Skeletal muscle satellite cell (primary cell): Measurements from ENCODE around the gene MAPK7.
A peak's percentile ranks its signal among the peaks of the same experiment; 100 is the strongest.

Source experiments
- H3K27me3 ChIP-seq: 2 replicates; pipeline ENCODE4 v1.7.0; 2013; ENCODE audit warnings: low read length; ENCODE audit not compliant: control insufficient read depth, insufficient read depth
- H3K36me3 ChIP-seq: 2 replicates; pipeline ENCODE4 v1.7.0; 2013; ENCODE audit warnings: mild to moderate bottlenecking, control low read depth, low read length; ENCODE audit not compliant: insufficient read depth
- H3K4me1 ChIP-seq: 2 replicates; pipeline ENCODE4 v1.7.0; 2013; ENCODE audit warnings: low read length; ENCODE audit not compliant: control insufficient read depth, insufficient read depth
- H3K4me2 ChIP-seq: 2 replicates; pipeline ENCODE4 v1.7.0; 2013; ENCODE audit warnings: mild to moderate bottlenecking, low read length
- H3K4me3 ChIP-seq: 2 replicates; pipeline ENCODE4 v1.7.0; 2013; ENCODE audit warnings: low read length
- H3K9ac ChIP-seq: 2 replicates; pipeline ENCODE4 v1.7.0; 2013; ENCODE audit warnings: mild to moderate bottlenecking, low read depth, low read length, moderate library complexity
- H3K9me3 ChIP-seq: replicated peaks from 2 replicates; pipeline ENCODE4 v1.7.0; 2013; ENCODE audit warnings: mild to moderate bottlenecking, control low read depth, low read length

MAPK7 gene

DNA sequence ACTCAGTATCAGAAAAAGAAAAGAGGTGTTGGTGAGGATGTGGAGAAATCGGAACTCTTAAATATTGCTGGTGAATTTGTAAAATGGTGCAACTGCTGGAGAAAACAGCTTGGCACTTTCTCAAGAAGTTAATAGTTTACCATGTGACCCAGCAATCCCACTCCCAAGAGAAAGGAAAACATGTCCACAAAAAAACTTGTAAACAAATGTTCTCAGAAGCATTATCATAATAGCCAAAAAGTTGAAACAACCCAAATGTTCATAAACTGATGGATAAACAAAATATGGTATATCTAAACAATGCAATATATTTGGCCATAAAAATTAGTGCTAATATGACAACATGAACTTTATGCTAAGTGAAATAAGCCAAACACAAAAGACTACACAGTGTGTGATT is 2.6 kb upstream of the MAPK7 start:
- peaks cover 12% of the 10 kb centered on the region for H3K36me3 ChIP-seq
- H3K4me3 ChIP-seq, result no peak overlapping the region
- H3K27me3 ChIP-seq, result no peaks in the 10 kb centered on the region
- H3K9ac ChIP-seq, result no peak overlapping the region
- H3K4me2 ChIP-seq, result no peak overlapping the region
- no peaks in the 10 kb centered on the region for H3K9me3 ChIP-seq
- peaks cover 15% of the 10 kb centered on the region for H3K4me1 ChIP-seq

DNA sequence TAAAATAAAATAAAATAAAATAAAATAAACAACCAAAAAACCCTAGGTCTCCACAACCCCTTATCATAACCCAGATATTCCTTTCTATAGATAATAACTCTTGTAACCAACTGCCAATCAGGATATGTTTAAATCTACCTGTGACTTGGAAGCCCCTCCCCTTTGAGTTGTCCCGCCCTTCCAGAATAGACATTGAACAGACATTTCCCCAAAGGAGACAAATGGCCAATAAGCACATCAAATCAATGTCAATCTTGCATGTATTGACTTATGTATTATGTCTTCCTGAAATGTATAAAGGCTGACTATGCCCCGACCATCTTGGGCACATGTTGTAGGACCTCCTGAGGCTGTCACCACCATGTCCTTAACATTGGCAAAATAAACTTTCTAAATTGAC is 1.5 kb upstream of the MAPK7 start:
- H3K27me3 ChIP-seq, result no peaks in the 10 kb centered on the region
- H3K4me3 ChIP-seq, result peak overlapping the region; percentile 89
- peak overlapping the region; percentile 91 for H3K9ac ChIP-seq
- H3K4me2 ChIP-seq, result peak overlapping the region; percentile 83
- no peaks in the 10 kb centered on the region for H3K9me3 ChIP-seq
- peaks cover 10% of the 10 kb centered on the region for H3K4me1 ChIP-seq
- H3K36me3 ChIP-seq, result peaks cover 23% of the 10 kb centered on the region

DNA sequence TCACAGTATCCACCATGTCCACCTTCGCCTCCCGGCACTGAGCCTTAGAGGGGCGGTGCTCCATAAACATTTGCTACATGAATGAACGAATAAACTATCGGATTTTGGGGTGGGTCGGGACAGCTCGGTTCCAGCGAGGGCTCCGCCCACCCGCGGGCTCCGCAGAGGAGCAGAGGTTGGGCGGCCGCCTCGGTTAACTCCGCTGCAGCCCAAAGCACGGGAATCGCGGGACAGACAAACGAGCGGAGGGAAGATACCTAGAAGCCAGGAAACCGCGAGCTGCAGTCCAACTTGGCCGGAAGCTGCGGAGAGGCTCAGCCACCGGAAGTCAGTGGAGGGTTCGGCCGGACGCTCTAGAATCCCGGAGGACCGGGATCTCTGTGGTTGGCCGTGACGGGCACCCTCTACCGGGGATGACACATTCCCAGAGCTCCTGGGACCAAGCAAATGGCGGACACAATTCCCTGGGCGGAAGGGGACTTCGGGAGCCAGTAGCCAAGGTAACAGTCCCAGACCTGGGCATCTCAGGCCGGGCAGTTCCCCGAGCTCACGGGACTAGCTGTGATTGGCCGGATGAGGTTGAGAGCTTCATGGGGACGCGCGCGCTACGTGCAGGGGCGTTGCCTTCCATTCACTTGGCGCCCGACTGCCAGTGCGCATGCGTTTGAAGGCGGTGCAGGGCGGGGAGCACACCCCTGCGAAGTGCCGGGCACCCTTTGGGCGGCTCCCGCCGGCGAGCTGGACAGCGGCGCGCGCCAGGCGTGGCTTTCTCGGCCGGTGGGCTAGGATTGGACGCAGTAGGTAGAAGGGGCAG is 489 bp upstream of the MAPK7 start:
- H3K27me3 ChIP-seq, result no peaks in the 10 kb centered on the region
- H3K4me2 ChIP-seq, result peak overlapping the region; percentile 92
- H3K9ac ChIP-seq, result peak overlapping the region; percentile 91
- peak overlapping the region; percentile 89 for H3K4me3 ChIP-seq
- peaks cover 30% of the 10 kb centered on the region for H3K36me3 ChIP-seq
- H3K4me1 ChIP-seq, result peaks cover 10% of the 10 kb centered on the region
- no peaks in the 10 kb centered on the region for H3K9me3 ChIP-seq

DNA sequence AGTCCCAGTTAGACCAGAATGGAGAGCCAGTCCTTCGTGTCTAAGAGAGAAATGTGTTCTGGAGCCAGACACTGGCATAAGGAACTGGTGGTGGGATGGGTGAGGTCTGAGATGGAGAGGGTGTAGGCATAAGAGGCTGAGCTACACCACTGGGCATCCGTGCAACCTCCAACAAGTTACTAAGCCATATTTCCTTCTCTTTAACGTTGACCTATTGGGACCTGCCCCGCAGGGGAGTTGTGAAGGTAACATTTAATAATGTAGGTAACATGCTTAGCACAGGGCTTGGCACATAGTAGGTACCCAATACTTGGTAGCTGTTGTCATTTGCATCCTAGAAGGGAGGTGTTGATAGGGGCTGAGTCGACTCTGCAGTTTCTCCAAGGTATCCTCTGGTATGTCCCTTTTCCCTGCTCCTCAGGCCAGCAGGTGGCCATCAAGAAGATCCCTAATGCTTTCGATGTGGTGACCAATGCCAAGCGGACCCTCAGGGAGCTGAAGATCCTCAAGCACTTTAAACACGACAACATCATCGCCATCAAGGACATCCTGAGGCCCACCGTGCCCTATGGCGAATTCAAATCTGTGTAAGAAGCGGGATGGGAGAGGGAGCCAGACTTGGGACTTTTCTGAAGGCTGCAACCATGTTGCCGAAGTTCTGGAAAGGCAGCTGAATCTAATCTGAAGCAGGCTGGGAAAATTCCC is 1.2 kb downstream of the MAPK7 start:
- peak overlapping the region; percentile 88 for H3K9ac ChIP-seq
- H3K36me3 ChIP-seq, result peaks cover 41% of the 10 kb centered on the region

DNA sequence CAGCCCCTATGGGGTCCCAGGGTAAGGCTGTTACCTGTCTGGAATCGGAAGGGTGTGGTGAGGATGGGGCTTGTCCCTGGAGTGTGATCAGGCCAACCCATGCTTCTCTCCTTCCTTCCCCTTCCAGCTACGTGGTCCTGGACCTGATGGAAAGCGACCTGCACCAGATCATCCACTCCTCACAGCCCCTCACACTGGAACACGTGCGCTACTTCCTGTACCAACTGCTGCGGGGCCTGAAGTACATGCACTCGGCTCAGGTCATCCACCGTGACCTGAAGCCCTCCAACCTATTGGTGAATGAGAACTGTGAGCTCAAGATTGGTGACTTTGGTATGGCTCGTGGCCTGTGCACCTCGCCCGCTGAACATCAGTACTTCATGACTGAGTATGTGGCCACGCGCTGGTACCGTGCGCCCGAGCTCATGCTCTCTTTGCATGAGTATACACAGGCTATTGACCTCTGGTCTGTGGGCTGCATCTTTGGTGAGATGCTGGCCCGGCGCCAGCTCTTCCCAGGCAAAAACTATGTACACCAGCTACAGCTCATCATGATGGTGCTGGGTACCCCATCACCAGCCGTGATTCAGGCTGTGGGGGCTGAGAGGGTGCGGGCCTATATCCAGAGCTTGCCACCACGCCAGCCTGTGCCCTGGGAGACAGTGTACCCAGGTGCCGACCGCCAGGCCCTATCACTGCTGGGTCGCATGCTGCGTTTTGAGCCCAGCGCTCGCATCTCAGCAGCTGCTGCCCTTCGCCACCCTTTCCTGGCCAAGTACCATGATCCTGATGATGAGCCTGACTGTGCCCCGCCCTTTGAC is 2.4 kb downstream of the MAPK7 start:
- Histone ChIP-seq H3K9me3 (no peaks in the 10 kb centered on the region), H3K4me3 (no peak overlapping the region), H3K27me3 (no peaks in the 10 kb centered on the region), H3K36me3 (peaks cover 47% of the 10 kb centered on the region), H3K9ac (no peak overlapping the region), H3K4me2 (no peak overlapping the region), H3K4me1 (peaks cover 33% of the 10 kb centered on the region)

More for the DNA sequence above, 1.2 kb downstream of the MAPK7 start:
- H3K27me3 ChIP-seq, result no peaks in the 10 kb centered on the region
- peaks cover 21% of the 10 kb centered on the region for H3K4me1 ChIP-seq
- H3K9me3 ChIP-seq, result no peaks in the 10 kb centered on the region
- H3K4me2 ChIP-seq, result peak overlapping the region; percentile 92
- peak overlapping the region; percentile 86 for H3K4me3 ChIP-seq

DNA sequence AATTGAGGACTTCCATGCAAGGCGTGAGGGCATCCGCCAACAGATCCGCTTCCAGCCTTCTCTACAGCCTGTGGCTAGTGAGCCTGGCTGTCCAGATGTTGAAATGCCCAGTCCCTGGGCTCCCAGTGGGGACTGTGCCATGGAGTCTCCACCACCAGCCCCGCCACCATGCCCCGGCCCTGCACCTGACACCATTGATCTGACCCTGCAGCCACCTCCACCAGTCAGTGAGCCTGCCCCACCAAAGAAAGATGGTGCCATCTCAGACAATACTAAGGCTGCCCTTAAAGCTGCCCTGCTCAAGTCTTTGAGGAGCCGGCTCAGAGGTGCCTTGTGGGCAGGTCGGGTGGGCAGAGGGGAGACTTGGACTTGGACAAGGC is 3.1 kb downstream of the MAPK7 start:
- Histone ChIP-seq H3K4me2 (no peak overlapping the region), H3K9me3 (no peaks in the 10 kb centered on the region), H3K4me1 (peaks cover 38% of the 10 kb centered on the region), H3K36me3 (peaks cover 47% of the 10 kb centered on the region), H3K27me3 (no peaks in the 10 kb centered on the region), H3K9ac (no peak overlapping the region), H3K4me3 (no peak overlapping the region)

DNA sequence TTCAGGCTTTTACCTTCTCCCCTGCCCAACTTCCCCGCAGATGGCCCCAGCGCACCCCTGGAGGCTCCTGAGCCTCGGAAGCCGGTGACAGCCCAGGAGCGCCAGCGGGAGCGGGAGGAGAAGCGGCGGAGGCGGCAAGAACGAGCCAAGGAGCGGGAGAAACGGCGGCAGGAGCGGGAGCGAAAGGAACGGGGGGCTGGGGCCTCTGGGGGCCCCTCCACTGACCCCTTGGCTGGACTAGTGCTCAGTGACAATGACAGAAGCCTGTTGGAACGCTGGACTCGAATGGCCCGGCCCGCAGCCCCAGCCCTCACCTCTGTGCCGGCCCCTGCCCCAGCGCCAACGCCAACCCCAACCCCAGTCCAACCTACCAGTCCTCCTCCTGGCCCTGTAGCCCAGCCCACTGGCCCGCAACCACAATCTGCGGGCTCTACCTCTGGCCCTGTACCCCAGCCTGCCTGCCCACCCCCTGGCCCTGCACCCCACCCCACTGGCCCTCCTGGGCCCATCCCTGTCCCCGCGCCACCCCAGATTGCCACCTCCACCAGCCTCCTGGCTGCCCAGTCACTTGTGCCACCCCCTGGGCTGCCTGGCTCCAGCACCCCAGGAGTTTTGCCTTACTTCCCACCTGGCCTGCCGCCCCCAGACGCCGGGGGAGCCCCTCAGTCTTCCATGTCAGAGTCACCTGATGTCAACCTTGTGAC is 3.6 kb downstream of the MAPK7 start:
- no peak overlapping the region for H3K4me2 ChIP-seq
- H3K36me3 ChIP-seq, result peaks cover 47% of the 10 kb centered on the region
- H3K4me1 ChIP-seq, result peaks cover 43% of the 10 kb centered on the region
- no peaks in the 10 kb centered on the region for H3K9me3 ChIP-seq
- no peak overlapping the region for H3K9ac ChIP-seq
- no peaks in the 10 kb centered on the region for H3K27me3 ChIP-seq
- H3K4me3 ChIP-seq, result no peak overlapping the region

DNA sequence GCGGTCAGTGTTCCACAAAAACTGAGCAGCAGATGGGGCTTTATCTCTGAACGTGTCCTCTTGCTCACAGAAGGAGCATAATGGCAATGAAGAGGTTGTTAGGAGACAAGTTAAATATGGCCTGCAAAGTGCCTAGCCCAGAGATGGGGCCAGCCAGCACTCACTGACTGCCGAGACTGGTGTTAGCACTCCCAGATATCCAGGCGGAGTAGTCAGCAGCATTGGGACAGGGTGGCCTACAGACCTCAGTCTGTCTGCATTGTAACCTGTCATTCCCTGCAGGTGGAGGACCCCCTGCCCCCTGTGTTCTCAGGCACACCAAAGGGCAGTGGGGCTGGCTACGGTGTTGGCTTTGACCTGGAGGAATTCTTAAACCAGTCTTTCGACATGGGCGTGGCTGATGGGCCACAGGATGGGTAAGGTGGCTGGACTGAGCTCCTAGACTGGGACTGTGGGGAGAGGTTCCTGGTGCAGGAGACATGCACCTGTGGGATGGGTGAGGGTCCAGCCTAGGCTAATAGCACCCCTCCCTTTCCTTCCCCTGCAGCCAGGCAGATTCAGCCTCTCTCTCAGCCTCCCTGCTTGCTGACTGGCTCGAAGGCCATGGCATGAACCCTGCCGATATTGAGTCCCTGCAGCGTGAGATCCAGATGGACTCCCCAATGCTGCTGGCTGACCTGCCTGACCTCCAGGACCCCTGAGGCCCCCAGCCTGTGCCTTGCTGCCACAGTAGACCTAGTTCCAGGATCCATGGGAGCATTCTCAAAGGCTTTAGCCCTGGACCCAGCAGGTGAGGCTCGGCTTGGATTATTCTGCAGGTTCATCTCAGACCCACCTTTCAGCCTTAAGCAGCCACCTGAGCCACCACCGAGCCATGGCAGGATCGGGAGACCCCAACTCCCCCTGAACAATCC is 4.5 kb downstream of the MAPK7 start:
- Histone ChIP-seq H3K9ac (no peak overlapping the region), H3K4me1 (peaks cover 52% of the 10 kb centered on the region), H3K36me3 (peaks cover 47% of the 10 kb centered on the region), H3K4me3 (no peak overlapping the region), H3K4me2 (no peak overlapping the region), H3K9me3 (no peaks in the 10 kb centered on the region), H3K27me3 (no peaks in the 10 kb centered on the region)

DNA sequence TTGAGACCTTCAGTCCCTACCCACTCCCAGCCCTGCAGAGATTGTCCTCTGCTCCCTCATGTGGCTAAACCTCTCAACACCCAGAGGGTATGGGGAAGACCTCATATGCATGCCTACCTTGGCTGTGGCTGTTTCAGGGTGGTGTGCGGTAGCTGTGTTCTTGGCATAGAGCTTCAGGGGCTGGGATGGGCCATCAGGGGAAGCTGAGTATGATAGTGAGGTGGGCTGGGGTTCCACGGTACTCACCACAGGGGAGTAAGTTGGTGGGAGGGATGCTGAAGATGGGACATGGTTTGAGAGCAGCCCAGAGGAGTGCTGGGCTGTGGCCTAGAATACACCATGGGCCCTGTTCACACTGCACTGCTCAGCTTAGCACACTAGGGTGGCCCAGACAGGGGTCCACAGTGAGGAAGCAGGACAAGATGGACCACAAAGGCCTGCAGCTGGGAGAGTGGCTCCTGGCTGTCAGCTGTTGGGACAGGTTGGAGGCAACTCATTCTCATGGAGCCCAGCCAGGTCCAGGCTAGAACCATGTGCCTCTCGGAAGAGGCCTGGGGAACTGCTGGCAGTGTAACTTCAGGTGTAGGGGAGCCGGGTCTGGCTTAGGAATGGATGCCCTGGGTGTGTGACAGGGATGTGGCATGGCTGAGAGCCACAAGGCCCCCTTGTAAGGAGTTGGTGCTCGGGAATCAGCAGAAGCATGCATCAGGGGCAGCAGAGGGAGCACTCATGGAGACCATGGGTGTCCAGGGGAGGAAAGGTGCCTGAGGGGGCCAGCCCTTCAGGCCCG is 5.6 kb downstream of the MAPK7 start:
- no peaks in the 10 kb centered on the region for H3K9me3 ChIP-seq
- no peaks in the 10 kb centered on the region for H3K27me3 ChIP-seq
- no peak overlapping the region for H3K4me2 ChIP-seq
- no peak overlapping the region for H3K9ac ChIP-seq
- peaks cover 47% of the 10 kb centered on the region for H3K36me3 ChIP-seq
- H3K4me1 ChIP-seq, result peaks cover 60% of the 10 kb centered on the region
- no peak overlapping the region for H3K4me3 ChIP-seq
